NCI-H446 treated with DMSO at 0.1 percent for 48 hours (cell line): Measurements from ENCODE around the gene DSG3.

Experiments used
- DNase-seq: peaks from one replicate; lab custom pipeline; 2025; lab: John Stamatoyannopoulos, UW

DSG3 gene

DNA sequence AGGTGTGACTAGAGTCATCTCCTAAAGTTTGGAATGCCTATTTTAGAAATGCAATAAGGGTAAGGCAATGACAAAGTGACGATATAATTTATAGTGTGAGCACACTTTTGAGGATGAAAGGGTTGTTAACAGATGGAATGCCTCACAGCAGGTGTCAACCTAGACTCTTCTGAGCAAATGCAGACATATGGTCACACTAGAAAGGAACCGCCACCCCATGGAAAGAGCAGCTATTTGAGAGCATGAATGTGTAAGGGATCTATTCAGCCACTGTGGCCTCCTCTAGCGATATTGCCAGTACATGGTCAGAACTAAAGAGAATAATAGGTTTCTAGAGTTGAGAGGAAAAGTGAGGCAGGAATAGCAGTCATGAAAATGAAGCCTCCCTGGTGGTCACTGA is 68.9 kb downstream of the DSG3 start:
- DNase-seq = no peak

DNA sequence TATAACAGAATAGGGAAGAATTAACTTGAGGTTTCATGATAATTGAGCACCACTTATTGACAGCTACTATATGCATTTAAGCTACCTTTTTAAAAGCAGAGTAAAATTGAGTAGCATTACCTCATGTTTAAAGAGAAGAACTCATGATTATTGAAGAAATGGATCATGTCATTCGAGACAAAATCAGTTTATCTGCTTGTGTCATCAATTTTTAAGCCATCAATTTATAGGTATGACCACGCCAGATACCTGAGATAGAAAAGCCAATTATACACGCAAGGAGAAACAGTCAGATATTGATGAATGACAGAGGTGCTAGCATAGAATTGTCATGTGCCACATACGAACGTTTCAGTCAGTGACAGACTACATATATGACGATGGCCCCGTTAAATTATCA is 78.8 kb downstream of the DSG3 start:
- no peak for DNase-seq
